Cardiac muscle cell (in vitro differentiated cells and primary cell): ENCODE results near the gene DGUOK. TPM values are rescaled to one million over a fixed set of nuclear protein-coding genes. Genes with fewer than 3 reads are reported as not detected.

Experiments
- DNase-seq, 2 donors: peaks; one replicate each; pipeline versions ENCODE4 v3.0.0 to v3.0.0-alpha.2; 2010 to 2017; ENCODE audit warnings: low read depth in 1 of 2, low spot score in 1 of 2
- H3K27ac ChIP-seq: fragments of 200-600 bp; sonication (generic); 2 replicates; pipeline ENCODE4 v1.5.1; 2016
- H3K27me3 ChIP-seq: fragments of 200-600 bp; sonication (generic); 2 replicates; pipeline ENCODE4 v1.6.0; 2016; ENCODE audit warnings: control low read depth
- H3K36me3 ChIP-seq: fragments of 200-600 bp; sonication (generic); 2 replicates; pipeline ENCODE4 v1.5.1; 2016; ENCODE audit warnings: control low read depth
- H3K4me1 ChIP-seq: fragments of 200-600 bp; sonication (generic); 2 replicates; pipeline ENCODE4 v1.8.1; 2017; ENCODE audit warnings: low read depth, mild to moderate bottlenecking, mixed run types
- H3K4me3 ChIP-seq: fragments of 200-600 bp; sonication (generic); 2 replicates; pipeline ENCODE4 v1.5.1; 2016; ENCODE audit warnings: mild to moderate bottlenecking
- H3K9me3 ChIP-seq: fragments of 200-600 bp; sonication (generic); 2 replicates; pipeline ENCODE4 v1.5.1; 2017; ENCODE audit warnings: low read depth, mild to moderate bottlenecking, control low read depth
- CTCF ChIP-seq: IDR thresholded peaks from 2 replicates; pipeline ENCODE4 v1.5.1; 2012; ENCODE audit warnings: low read depth, mild to moderate bottlenecking, low read length
- polyA plus RNA-seq: library from polyadenylated mRNA; unstranded; fragments of >200 nt; fragmentation: Nextera tagmentation; extraction: Ambion mirVana; gene quantifications from 2 replicates; pipeline ENCODE4 v1.2.1, GENCODE V29; 2016
- total RNA-seq: library from RNA; depleted of rRNA; stranded (reverse); fragments of >200 nt; gene quantifications from 2 replicates; pipeline ENCODE4 v1.2.3, GENCODE V29; 2016

The DGUOK gene
- total and polyA plus RNA-seq, 2 experiments from 2014 or later, result 51.9 to 127 TPM

- Histone ChIP-seq H3K4me1 (peaks cover 16% of the 10 kb centered on the region), H3K9me3 (no peaks in the 10 kb centered on the region), H3K36me3 (no peaks in the 10 kb centered on the region), H3K27ac (no peak overlapping the region), H3K4me3 (no peak overlapping the region), H3K27me3 (peaks cover 35% of the 10 kb centered on the region)
- DNase-seq, result no peak
- TF ChIP-seq CTCF, result no peak
Observed at GRCh38 chr2:73976803-73977202, 50.1 kb downstream of the DGUOK start.

- H3K36me3 ChIP-seq, result no peaks in the 10 kb centered on the region
- DNase-seq, result no peak
- H3K9me3 ChIP-seq, result no peaks in the 10 kb centered on the region
- peaks cover 32% of the 10 kb centered on the region for H3K27me3 ChIP-seq
- H3K27ac ChIP-seq, result no peak overlapping the region
- H3K4me1 ChIP-seq, result peaks cover 18% of the 10 kb centered on the region
- no peak for TF ChIP-seq CTCF
- H3K4me3 ChIP-seq, result no peak overlapping the region
Observed at GRCh38 chr2:73977466-73977865, 50.8 kb downstream of the DGUOK start.

- H3K27ac ChIP-seq, result no peak overlapping the region
- no peak for TF ChIP-seq CTCF
- no peak overlapping the region for H3K4me3 ChIP-seq
- H3K36me3 ChIP-seq, result no peaks in the 10 kb centered on the region
- H3K4me1 ChIP-seq, result peaks cover 29% of the 10 kb centered on the region
- H3K27me3 ChIP-seq, result peaks cover 34% of the 10 kb centered on the region
- no peaks in the 10 kb centered on the region for H3K9me3 ChIP-seq
- no peak for DNase-seq
Observed at GRCh38 chr2:73979021-73979420, 52.3 kb downstream of the DGUOK start.

- H3K27ac ChIP-seq, result no peak overlapping the region
- H3K27me3 ChIP-seq, result peaks cover 34% of the 10 kb centered on the region
- peak in 1 of 2 donors; percentile 88 for DNase-seq
- no peaks in the 10 kb centered on the region for H3K9me3 ChIP-seq
- peaks cover 33% of the 10 kb centered on the region for H3K4me1 ChIP-seq
- no peak for TF ChIP-seq CTCF
- H3K4me3 ChIP-seq, result no peak overlapping the region
- no peaks in the 10 kb centered on the region for H3K36me3 ChIP-seq
Observed at GRCh38 chr2:73979686-73980085, 53.0 kb downstream of the DGUOK start.

- Histone ChIP-seq H3K9me3 (no peaks in the 10 kb centered on the region), H3K4me3 (no peak overlapping the region), H3K27ac (no peak overlapping the region), H3K4me1 (peaks cover 33% of the 10 kb centered on the region), H3K36me3 (no peaks in the 10 kb centered on the region), H3K27me3 (peaks cover 34% of the 10 kb centered on the region)
- no peak for DNase-seq
- no peak for TF ChIP-seq CTCF
Observed at GRCh38 chr2:73980566-73980965, 53.9 kb downstream of the DGUOK start.
